Effector memory CD4-positive, alpha-beta T cell (primary cell): ENCODE results near the gene AGPAT1.
"Not testable (repeated sequence)": the region's sequence is repeated elsewhere in the genome, so short reads cannot be mapped to it uniquely, and the experiment has no call there.

ENCODE experiments used
- DNase-seq, 3 donors: peaks; one replicate each; pipeline ENCODE4 v3.0.0-alpha.2; 2020
- H3K27ac ChIP-seq: 2 replicates; pipeline ENCODE4 v1.7.0; 2013; ENCODE audit warnings: mild to moderate bottlenecking, low read length, moderate library complexity; ENCODE audit not compliant: insufficient read depth, poor library complexity, severe bottlenecking
- H3K27me3 ChIP-seq: replicated peaks from 2 replicates; pipeline ENCODE4 v1.7.0; 2013; ENCODE audit warnings: mild to moderate bottlenecking, low read length; ENCODE audit not compliant: insufficient read depth, control insufficient read depth, poor library complexity, severe bottlenecking
- H3K36me3 ChIP-seq: 2 replicates; pipeline ENCODE4 v1.7.0; 2013; ENCODE audit warnings: mild to moderate bottlenecking, low read length, moderate library complexity; ENCODE audit not compliant: control insufficient read depth, insufficient read depth
- H3K4me1 ChIP-seq: 2 replicates; pipeline ENCODE4 v1.7.0; 2013; ENCODE audit warnings: low read length, mild to moderate bottlenecking; ENCODE audit not compliant: control insufficient read depth, insufficient read depth, poor library complexity, severe bottlenecking
- H3K4me3 ChIP-seq: 2 replicates; pipeline ENCODE4 v1.7.0; 2013; ENCODE audit warnings: low read length, low read depth, mild to moderate bottlenecking; ENCODE audit not compliant: insufficient read depth, poor library complexity, severe bottlenecking
- H3K9me3 ChIP-seq: 2 replicates; pipeline ENCODE4 v1.7.0; 2013; ENCODE audit warnings: mild to moderate bottlenecking, low read length, moderate library complexity; ENCODE audit not compliant: control insufficient read depth

Gene AGPAT1

DNA sequence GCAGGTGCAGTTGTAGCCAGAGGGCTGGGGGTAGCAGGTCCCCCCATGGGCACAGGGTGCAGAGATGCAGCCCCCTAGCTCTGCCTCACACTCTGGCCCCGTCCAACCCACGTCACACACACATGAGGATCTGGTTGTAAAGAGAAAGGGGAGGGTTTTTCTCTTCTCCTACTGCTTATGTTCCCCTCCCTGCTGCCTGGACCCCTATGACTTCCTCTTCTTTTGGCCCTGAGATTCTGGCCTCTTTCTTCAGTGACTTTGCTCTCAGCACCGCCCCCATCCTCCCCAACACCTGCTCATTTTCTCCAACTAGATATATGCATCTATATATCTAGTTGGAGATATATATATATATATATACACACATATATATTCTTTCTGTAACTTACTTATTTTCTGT is 38.2 kb upstream of the AGPAT1 start:
- DNase-seq, result no peak
- no peaks in the 10 kb centered on the region for H3K4me1 ChIP-seq
- H3K4me3 ChIP-seq, result no peak overlapping the region
- no peak overlapping the region for H3K27ac ChIP-seq
- H3K27me3 ChIP-seq, result no peaks in the 10 kb centered on the region
- H3K36me3 ChIP-seq, result no peaks in the 10 kb centered on the region
- H3K9me3 ChIP-seq, result no peaks in the 10 kb centered on the region

DNA sequence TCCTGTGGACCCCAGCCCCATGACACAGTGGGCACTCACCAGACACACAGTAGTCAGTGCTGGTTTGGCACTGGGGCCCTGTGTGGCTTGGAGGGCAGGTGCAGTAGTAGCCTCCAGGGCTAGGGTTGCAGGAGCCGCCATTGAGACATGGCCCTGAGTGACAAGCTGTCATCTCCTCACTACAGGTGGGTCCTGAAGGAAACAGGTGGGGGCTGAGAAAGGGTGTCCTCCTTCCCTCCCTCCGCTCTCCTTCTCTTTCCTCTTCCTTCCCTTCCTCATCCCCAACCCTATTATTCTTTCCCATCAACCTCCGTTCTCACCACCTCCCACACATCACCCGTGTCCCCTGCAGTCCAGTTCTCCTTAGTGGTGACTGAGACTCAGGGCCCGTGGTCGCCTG is 37.8 kb upstream of the AGPAT1 start:
- Histone ChIP-seq H3K4me3 (no peak overlapping the region), H3K36me3 (no peaks in the 10 kb centered on the region), H3K27me3 (no peaks in the 10 kb centered on the region), H3K4me1 (no peaks in the 10 kb centered on the region), H3K9me3 (no peaks in the 10 kb centered on the region), H3K27ac (no peak overlapping the region)
- no peak for DNase-seq

DNA sequence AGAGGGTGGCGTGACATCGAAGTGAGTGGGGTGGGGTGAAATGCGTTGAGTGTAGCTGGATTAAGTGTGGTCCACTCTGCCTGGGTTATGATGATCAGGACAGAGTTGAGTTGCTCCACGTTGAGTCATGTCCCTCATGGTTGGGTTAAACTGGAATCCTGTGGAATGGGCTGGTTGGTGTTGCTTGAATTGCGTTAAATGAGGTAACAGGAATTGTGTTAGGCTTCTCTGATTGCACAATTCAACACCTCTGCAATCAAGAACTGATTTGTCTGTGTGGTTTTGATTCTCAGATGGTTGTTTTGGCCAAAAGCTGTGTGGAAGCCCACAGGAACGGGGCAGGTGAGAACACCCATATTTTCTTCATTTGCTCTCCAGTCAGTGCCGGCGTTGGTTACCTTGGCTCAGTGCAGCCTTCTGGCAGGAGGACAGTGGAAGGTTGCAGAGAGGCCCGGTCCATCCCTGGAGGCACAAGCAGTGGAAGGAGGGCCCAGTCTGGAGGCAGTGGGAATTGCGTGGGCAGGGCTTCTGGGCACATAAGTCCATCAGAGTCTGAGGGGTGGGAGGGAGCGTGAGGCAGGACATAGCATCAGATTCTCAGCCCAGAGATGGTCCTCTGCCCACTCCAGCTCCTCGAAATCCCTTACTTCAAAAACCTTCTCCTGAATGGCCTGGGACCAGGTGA is 36.3 kb upstream of the AGPAT1 start:
- Histone ChIP-seq H3K4me1 (no peaks in the 10 kb centered on the region), H3K36me3 (no peaks in the 10 kb centered on the region), H3K27me3 (no peaks in the 10 kb centered on the region), H3K4me3 (no peak overlapping the region), H3K9me3 (no peaks in the 10 kb centered on the region), H3K27ac (no peak overlapping the region)
- DNase-seq, result no peak

DNA sequence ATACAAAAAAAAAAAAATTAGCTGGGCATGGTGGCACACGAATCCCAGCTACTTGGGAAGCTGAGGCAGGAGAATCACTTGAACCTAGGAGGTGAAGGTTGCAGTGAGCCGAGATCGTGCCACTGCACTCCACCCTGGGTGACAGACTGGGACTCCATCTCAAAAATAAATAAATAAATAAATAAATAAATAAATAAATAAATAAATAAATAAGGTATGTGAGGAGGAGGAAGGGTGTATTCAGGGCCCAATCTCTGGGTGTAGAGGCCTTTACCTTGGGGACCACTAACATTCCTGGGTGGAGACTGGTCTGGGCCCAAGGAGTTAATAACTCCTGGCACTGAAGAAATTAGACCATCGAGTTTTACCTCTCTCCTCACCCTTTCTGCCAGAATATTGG is 35.5 kb upstream of the AGPAT1 start:
- not testable (repeated sequence) for H3K4me3 ChIP-seq, H3K36me3 ChIP-seq, H3K9me3 ChIP-seq, H3K27ac ChIP-seq, H3K27me3 ChIP-seq, H3K4me1 ChIP-seq, DNase-seq

DNA sequence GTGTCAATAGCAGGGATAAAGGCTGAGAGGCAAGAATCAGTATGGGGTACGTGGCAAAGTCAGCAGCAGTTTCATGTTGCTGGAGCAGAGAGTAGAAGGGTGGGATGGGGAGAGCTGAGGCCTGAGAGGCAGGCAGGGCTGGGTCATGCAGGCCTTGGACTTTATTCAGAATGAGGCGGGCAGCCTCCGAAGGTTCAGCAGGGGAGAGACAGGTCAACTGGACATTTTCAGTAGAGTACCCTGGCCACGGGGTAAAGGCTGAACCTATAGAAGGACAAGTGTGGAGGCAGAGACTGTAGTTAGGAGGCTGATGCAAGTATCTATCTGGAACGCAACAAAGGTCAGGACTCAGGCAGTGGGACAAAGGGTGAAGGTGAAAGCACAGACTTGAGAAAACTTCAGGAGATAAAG is 34.3 kb upstream of the AGPAT1 start:
- Histone ChIP-seq H3K27me3 (no peaks in the 10 kb centered on the region), H3K4me1 (no peaks in the 10 kb centered on the region), H3K27ac (no peak overlapping the region), H3K4me3 (no peak overlapping the region), H3K36me3 (no peaks in the 10 kb centered on the region), H3K9me3 (no peaks in the 10 kb centered on the region)
- no peak for DNase-seq

DNA sequence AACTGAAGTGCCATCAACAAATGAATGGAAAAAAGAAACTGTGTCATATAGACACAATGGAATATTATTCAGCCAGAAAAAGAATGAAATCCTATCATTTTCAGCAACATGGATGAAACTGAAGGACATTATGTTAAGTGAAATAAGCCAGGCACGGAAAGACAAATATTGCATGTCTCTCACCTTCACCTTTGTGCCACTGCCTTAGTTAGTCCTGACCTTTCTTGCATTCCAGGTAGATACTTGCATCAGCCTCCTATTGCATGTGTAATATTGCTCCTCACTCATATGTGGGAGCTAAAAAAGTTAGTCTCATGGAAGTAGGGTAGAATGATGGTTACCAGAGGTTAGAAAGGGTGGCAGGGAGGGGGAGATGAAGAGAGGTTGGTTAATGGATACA is 33.1 kb upstream of the AGPAT1 start:
- no peak for DNase-seq
- Histone ChIP-seq H3K27ac (no peak overlapping the region), H3K4me3 (no peak overlapping the region), H3K27me3 (no peaks in the 10 kb centered on the region), H3K4me1 (no peaks in the 10 kb centered on the region), H3K36me3 (no peaks in the 10 kb centered on the region), H3K9me3 (no peaks in the 10 kb centered on the region)

DNA sequence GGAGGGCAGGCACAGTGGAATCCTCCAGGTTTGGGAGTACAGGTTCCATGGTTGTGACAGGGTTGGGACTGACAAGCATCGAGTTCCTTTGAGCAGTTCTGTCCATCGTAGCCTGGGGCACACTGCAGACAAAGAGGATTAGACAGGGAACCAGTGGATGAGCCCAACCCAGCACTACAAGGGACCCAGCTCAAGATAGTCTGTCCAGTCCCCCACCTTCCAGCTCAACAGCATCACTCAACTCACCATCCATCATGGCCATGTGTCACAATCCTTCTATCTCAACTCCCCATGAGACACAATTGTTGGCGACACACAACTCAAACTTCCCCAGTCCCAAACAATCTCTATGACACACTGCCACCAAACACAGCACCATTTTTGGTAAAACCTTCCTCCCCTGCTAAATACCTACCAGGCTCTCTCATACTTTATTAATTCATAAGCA is 28.4 kb upstream of the AGPAT1 start:
- Histone ChIP-seq H3K27me3 (no peaks in the 10 kb centered on the region), H3K27ac (no peak overlapping the region), H3K4me3 (no peak overlapping the region), H3K36me3 (no peaks in the 10 kb centered on the region), H3K9me3 (no peaks in the 10 kb centered on the region), H3K4me1 (no peaks in the 10 kb centered on the region)
- no peak for DNase-seq

DNA sequence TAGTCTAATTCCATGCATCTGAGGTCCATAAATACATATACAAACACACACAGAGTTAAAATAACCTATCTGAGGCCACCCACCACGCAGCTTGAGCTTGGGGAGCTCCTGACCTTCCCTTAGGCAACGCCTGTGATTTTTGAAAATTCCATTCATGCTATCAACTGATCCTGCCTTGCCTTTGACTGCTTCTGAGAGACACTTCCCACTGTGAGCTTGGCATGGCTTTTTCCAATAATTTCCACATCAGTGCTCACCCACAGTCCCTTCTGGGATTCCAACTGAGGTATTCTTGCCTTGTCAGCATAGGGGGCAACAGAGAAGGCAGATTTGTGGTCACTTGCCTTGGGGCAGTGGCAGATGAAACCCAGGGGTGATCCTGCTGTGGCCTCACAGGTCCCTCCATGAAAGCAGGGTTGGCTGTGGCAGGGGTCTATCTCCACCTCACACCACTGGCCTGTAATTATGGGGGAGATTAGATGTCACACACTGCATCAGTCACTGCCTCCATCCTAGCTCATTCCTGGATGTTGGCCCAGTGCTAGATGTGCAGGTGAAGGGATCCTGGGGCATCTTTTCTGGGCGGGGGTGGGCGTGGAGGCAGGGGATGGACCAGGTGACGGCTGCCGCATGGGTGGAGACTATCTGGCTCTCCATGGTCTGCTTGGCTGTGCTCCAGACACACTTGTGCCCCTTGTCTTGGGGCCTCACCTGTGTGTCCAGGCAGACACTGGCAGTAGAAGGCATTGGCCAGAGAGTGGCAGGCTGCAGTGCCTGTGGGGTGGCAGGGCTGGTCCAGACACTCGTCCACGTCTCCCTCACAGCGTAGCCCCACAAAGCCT is 27.8 kb upstream of the AGPAT1 start:
- Histone ChIP-seq H3K36me3 (no peaks in the 10 kb centered on the region), H3K27me3 (no peaks in the 10 kb centered on the region), H3K4me3 (no peak overlapping the region), H3K27ac (no peak overlapping the region), H3K9me3 (no peaks in the 10 kb centered on the region), H3K4me1 (no peaks in the 10 kb centered on the region)
- no peak for DNase-seq

DNA sequence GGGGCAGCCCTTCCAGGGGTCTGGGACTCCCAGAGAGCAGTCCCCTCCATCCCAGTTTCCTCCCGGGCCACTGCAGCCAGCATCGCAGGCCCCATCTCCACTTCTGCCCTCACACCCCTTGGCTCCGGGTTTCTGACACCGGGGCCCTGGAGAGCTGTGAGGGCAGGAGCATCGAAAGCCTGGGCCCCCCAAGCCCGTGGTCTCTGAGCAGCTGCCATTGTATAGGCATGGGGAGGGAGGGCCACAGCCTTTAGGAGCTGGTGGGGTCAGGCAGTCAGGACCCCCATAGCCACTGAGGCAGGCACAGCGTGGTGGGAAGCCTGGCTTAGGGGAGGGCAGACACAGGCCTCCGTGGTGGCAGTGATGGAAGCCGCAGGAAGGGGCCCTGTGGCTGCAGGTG is 26.3 kb upstream of the AGPAT1 start:
- no peak for DNase-seq
- Histone ChIP-seq H3K4me3 (no peak overlapping the region), H3K27me3 (no peaks in the 10 kb centered on the region), H3K36me3 (no peaks in the 10 kb centered on the region), H3K27ac (no peak overlapping the region), H3K9me3 (no peaks in the 10 kb centered on the region), H3K4me1 (no peaks in the 10 kb centered on the region)

DNA sequence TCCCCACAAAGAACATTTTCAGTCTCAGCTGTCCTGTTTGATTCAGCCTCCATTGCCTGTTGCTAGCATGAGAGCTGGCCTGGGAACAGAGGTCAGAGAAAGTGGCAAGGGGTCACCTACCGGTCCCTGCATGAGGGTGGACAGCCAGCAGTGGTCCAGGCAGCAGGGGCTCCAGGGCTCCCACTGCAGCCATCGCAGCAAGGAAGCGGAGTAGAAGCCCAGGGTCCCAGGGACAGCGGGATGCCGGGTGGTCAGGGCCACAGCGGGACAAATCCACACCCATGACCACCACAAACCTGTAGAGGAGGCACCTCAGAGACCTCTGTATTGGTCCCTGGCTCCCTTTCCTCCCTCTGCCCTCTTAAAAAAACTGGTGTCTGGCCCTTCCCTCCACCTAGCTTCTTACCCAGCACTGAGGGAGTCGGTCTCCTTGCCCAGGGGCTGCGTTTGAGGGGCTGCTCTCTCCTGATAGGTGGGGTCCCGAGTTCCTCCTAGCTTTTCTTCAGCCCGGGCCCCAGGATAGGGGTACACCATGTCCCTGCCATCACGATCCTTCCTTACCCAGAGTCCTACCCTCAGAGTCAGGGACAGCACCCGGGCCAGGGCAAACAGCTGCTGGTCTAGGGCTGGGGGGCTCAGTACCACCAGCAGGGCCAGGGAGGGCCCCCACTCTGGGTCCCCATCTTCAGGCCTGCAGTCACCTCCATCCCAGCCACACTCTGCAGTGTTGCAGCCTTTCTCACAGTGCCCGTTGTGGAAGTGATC is 25.0 kb upstream of the AGPAT1 start:
- Histone ChIP-seq H3K4me1 (peaks cover 5% of the 10 kb centered on the region), H3K4me3 (no peak overlapping the region), H3K27me3 (no peaks in the 10 kb centered on the region), H3K9me3 (no peaks in the 10 kb centered on the region), H3K36me3 (no peaks in the 10 kb centered on the region), H3K27ac (no peak overlapping the region)
- DNase-seq, result no peak
